Measurements from ENCODE around the gene TTC13. TPM values are rescaled to one million over a fixed set of nuclear protein-coding genes. Genes with fewer than 3 reads are reported as not detected.

The TTC13 gene
- total RNA-seq, 2 experiments from 2014 or later, result 24.9 to 25.0 TPM

- ATAC-seq (ENCODE audit: poor library complexity) (no peak), DNase-seq (no peak)
- H3K4me1 ChIP-seq (ENCODE audit: insufficient read depth, low read length), result peaks cover 44% of the 10 kb centered on the region
- no peak for TF ChIP-seq CTCF (IDR thresholded peaks at IDR 0.05)
- H3K9me3 ChIP-seq (ENCODE audit: control insufficient read depth in 1 of 2, insufficient read depth in 1 of 2, low read length in 2 of 2), result no peaks in the 10 kb centered on the region
- Mint-ChIP-seq H3K36me3 (ENCODE audit: low read depth) (peaks cover 41% of the 10 kb centered on the region), H3K27me3 (no peaks in the 10 kb centered on the region), H3K9me3 (no peaks in the 10 kb centered on the region), H3K4me3 (no peak overlapping the region), H3K27ac (no peak overlapping the region), H3K4me1 (ENCODE audit: low read depth) (peaks cover 33% of the 10 kb centered on the region)
- peak overlapping the region; percentile 84 for H3K4me3 ChIP-seq (ENCODE audit: low read length)
- peak overlapping the region; percentile 76 to 77 for H3K27ac ChIP-seq (ENCODE audit: low read depth in 1 of 2, low read length in 2 of 2)
- ChIA-PET POLR2A (interaction anchor here (0.6 to 4.1 kb wide), 8 partner anchors 8 to 359 kb away, joined by 3 to 28 read pairs (median 4); partner anchors contain the start of genes EXOC8, FAM89A and SPRTN), CTCF (interaction anchor here (0.6 to 1.6 kb wide), 12 partner anchors 11 to 338 kb away, joined by 3 to 7 read pairs (median 3); partner anchors contain the start of gene FAM89A)
- H3K27me3 ChIP-seq (ENCODE audit: control insufficient read depth in 1 of 2, insufficient read depth in 2 of 2, low read length in 2 of 2), result no peaks in the 10 kb centered on the region
- intact Hi-C loops (cut with DNase I, micrococcal nuclease), result loop anchor here (1.0 to 10.0 kb wide), 10 partner anchors 59 to 548 kb away; partner anchors contain the start of genes COG2 (in 2 of the 2), C1orf198 (in 1 of the 2), EXOC8 (in 1 of the 2) and GNPAT (in 1 of the 2)
- H3K36me3 ChIP-seq (ENCODE audit: insufficient read depth, low read length), result peaks cover 21% of the 10 kb centered on the region
These were observed 692 bp upstream of the TTC13 start for GRCh38 chr1:230979389-230979716.

GRCh38 chr1:230977761-230978490 lies 735 bp downstream of the TTC13 start:
- Mint-ChIP-seq H3K27ac (peak overlapping the region; percentile 94), H3K4me3 (peak overlapping the region; percentile 99), H3K27me3 (no peaks in the 10 kb centered on the region), H3K36me3 (ENCODE audit: low read depth) (peaks cover 34% of the 10 kb centered on the region), H3K9me3 (no peaks in the 10 kb centered on the region), H3K4me1 (ENCODE audit: low read depth) (peaks cover 39% of the 10 kb centered on the region)
- Histone ChIP-seq H3K27ac (ENCODE audit: low read depth in 1 of 2, low read length in 2 of 2) (peak overlapping the region; percentile 76 to 78), H3K36me3 (ENCODE audit: insufficient read depth, low read length) (peaks cover 21% of the 10 kb centered on the region), H3K4me1 (ENCODE audit: insufficient read depth, low read length) (peaks cover 58% of the 10 kb centered on the region), H3K9me3 (ENCODE audit: control insufficient read depth in 1 of 2, insufficient read depth in 1 of 2, low read length in 2 of 2) (no peaks in the 10 kb centered on the region), H3K27me3 (ENCODE audit: control insufficient read depth in 1 of 2, insufficient read depth in 2 of 2, low read length in 2 of 2) (no peaks in the 10 kb centered on the region), H3K4me3 (ENCODE audit: low read length) (peak overlapping the region; percentile 84)
- CTCF ChIA-PET, result interaction anchor here (0.7 to 1.6 kb wide), 7 partner anchors 16 to 234 kb away, joined by 3 to 6 read pairs (median 3); partner anchors contain the start of gene FAM89A
- ATAC-seq (ENCODE audit: poor library complexity) (no peak), DNase-seq (peak in 13 of 14 experiments; percentile 4 to 65 (median 14))
- POLR2A ChIA-PET, result interaction anchor here (0.6 to 4.1 kb wide), 10 partner anchors 9 to 360 kb away, joined by 3 to 28 read pairs (median 4); partner anchors contain the start of genes EXOC8, FAM89A and SPRTN
- TF ChIP-seq CTCF (IDR thresholded peaks at IDR 0.05), result no peak
- intact Hi-C loops (cut with DNase I, micrococcal nuclease), result loop anchor here (2.0 to 10.0 kb wide), 9 partner anchors 61 to 549 kb away; partner anchors contain the start of genes COG2 (in 2 of the 2), C1orf198 (in 1 of the 2), EXOC8 (in 1 of the 2) and GNPAT (in 1 of the 2)

GRCh38 chr1:230976825-230977747 lies 1.6 kb downstream of the TTC13 start:
- Histone ChIP-seq H3K27me3 (ENCODE audit: control insufficient read depth in 1 of 2, insufficient read depth in 2 of 2, low read length in 2 of 2) (no peaks in the 10 kb centered on the region), H3K4me3 (ENCODE audit: low read length) (peak overlapping the region; percentile 84), H3K36me3 (ENCODE audit: insufficient read depth, low read length) (peaks cover 21% of the 10 kb centered on the region), H3K9me3 (ENCODE audit: control insufficient read depth in 1 of 2, insufficient read depth in 1 of 2, low read length in 2 of 2) (no peaks in the 10 kb centered on the region), H3K4me1 (ENCODE audit: insufficient read depth, low read length) (peaks cover 62% of the 10 kb centered on the region), H3K27ac (ENCODE audit: low read depth in 1 of 2, low read length in 2 of 2) (peak overlapping the region; percentile 76 to 78)
- DNase-seq, result peak in 13 of 14 experiments; percentile 3 to 85 (median 33)
- Mint-ChIP-seq H3K36me3 (ENCODE audit: low read depth) (peaks cover 34% of the 10 kb centered on the region), H3K27ac (peak overlapping the region; percentile 94), H3K27me3 (no peaks in the 10 kb centered on the region), H3K4me3 (peak overlapping the region; percentile 99), H3K4me1 (ENCODE audit: low read depth) (peaks cover 47% of the 10 kb centered on the region), H3K9me3 (no peaks in the 10 kb centered on the region)
- ChIA-PET CTCF (interaction anchor here (0.7 to 1.6 kb wide), 2 partner anchors 17 to 23 kb away, joined by 3 to 5 read pairs; no protein-coding TSS in a partner anchor), POLR2A (interaction anchor here (0.9 to 4.1 kb wide), 3 partner anchors 9 to 265 kb away, joined by 3 to 28 read pairs (median 4); partner anchors contain the start of gene FAM89A)
- ATAC-seq (ENCODE audit: poor library complexity), result peak; percentile 16
- intact Hi-C loops (cut with DNase I, micrococcal nuclease), result loop anchor here (5.0 to 10.0 kb wide), 4 partner anchors 235 to 550 kb away; partner anchors contain the start of genes COG2 (in 1 of the 2), EXOC8 (in 1 of the 2), SPRTN (in 1 of the 2) and TSNAX (in 1 of the 2)
- TF ChIP-seq CTCF (IDR thresholded peaks at IDR 0.05), result no peak
